Stimulated activated CD4-positive, alpha-beta T cell treated with anti-CD3 and anti-CD28 coated beads, Interleukin-2, amount 100 ng/mL, for 48 hours (primary cell): Measurements from ENCODE around the gene FBXW9.
"Not testable (repeated sequence)": the region's sequence is repeated elsewhere in the genome, so short reads cannot be mapped to it uniquely, and the experiment has no call there.

Experiments used
- DNase-seq, 2 donors: peaks; one replicate each; pipeline ENCODE4 v3.0.0-alpha.2; 2020

Gene FBXW9

DNA sequence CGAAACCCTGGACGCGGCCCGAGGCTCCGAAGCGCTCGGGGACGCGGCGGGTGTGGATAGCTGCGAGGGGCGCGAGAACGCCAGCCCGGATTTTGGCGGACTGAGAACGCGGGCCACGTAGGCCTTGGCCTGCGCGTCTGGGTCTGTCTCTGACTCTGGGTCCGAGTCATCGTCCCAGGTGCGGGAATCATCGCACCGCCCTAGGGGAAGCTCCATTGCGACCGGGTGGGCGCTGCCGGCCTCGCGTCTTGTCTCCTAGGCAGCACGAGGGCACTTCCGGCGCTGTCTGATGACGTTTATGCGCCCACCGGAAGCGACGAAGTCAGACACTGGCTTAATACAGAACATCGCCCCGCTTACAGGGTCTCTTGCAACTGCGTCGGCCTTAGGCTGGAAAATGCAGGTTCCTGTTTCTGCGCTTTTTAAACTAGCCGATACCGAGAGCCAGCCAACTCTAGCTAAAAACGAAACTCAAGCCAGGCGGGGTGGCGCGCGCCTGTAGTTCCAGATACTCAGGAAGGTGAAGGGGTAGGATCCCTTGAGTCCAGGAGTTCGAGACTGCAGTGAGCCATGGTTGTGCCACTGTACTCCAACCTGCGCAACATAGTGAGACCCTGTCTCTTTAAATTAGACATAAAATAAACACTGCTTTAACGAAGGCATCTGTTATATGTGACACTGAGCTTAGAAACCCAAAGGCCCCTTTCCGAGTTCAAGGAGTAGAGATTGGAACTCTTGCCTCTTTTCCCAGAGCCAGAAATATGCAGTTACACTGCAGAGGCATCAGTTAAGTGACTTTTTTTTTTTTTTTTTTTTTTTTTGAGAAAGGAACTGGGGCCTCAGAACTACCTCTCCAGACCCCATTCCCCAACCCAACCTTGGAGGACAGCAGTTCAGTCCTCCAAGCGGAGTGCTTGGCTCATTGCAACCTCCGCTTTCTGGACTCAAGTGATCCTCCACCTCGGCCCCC lies at the start of gene FBXW9:
TSS of gene FBXW9 (minus strand) at position 266 of the 970 bp plus-strand sequence. CDS start at position 216, 50 bp downstream.
- peak; percentile 96 to 99 for DNase-seq

DNA sequence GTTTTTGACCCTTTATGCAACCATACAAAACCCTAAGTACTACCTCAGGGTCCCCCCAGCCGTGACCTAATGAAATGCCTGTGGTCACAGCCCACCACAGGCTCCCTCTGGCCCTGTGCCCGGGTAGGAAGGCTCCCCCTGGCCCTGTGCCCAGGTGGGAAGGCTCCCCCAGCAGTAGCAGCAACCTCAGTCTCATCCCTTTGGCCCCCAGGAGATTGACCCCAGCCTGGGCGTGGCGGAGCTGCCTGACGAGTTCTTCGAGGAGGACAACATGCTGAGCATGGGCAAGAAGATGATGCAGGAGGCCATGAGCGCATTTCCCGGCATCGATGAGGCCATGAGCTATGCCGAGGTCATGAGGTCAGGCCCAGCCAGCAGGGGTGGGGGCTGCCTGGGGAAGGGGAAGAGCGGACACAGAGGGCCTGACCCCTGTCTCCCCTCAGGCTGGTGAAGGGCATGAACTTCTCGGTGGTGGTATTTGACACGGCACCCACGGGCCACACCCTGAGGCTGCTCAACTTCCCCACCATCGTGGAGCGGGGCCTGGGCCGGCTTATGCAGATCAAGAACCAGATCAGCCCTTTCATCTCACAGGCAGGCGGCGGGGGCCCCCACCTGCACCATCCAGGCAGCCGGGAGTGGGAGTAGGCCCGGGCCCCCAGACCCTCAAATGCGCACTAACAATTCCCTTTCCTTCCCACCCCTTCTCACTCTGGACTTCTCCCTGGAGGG lies 48.9 kb upstream of the FBXW9 start:
- no peak for DNase-seq

GRCh38 chr19:12737835-12738351 lies 41.5 kb upstream of the FBXW9 start:
- no peak for DNase-seq

DNA sequence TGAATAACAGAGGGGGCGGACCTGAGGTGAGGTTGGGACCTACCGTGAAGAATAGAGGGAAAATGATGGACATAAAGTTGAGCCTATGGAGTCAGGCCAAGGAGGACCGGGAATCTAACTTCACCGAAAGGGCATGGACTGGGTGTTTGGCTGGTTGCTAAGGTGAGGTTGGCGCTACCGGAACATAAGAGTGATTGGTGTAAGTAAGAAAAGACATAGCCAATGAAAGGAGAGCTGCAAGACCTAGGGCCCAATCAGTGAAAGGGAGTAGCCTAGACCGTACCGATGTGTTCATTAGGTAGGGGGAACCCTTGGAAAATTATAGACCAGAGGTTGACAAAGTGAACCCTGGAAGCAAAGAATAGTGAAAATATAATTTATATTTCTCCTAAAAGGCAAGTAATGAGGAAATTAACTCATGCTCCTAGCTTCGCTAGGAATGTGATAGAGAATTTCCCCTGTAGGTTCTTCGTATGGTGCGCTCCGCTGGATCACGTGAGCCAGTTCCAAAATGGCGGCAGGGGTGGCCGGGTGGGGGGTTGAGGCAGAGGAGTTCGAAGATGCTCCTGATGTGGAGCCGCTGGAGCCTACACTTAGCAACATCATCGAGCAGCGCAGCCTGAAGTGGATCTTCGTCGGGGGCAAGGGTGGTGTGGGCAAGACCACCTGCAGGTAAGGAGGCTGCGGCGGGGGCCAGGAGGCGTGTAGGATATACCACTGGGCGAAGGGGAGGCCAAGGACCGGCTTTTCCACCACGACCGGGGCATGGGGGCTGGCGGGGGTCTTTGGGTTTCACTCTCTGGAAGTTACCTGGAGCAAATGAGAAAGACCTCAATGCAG lies 40.8 kb upstream of the FBXW9 start, which contains the start of gene GET3:
TSS of gene GET3 (plus strand) at position 503 of the 840 bp plus-strand sequence. CDS start at position 512, 9 bp downstream.
- DNase-seq, result peak; percentile 70 to 72

DNA sequence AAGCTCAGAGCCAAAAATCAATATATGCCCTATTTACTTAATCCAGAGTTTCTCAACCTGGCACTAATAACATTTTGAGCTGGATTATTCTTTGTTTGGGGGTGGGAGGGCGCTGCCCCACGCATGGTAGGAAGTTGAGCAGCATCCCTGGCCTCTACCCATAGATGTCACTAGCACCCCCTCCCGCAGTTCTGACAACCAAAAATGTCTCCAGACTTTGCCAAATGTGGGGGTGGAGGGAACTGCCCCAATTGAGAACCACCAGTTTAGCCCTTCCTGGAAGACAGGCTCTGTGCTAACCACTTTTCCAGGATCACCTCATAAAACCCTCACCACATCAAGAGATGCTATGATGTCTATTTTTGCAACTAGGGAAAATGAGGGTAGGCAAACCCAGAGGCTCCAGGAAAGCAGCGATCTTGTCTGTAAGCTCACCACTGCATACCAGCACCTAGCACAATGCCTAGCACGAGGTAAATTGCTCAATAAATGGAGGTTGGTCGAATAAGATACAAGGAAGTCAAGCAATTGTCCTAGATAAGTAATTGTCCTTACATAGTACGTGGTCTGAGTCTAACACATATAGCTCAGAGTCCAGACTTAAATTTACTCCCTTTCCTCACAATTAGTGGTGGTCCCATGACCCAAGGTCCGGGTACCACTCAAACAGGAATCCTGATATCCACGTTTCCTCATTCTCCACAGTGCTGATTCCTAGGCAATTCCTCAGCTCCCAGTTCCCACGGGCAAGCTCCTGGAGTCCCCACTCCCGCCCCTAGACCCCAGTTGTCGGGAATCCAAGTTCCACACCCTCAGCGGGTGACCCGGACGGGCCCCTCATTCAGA lies 37.2 kb upstream of the FBXW9 start:
- DNase-seq, result peak; percentile 36 to 48

GRCh38 chr19:12731337-12731736 lies 34.9 kb upstream of the FBXW9 start:
- no peak for DNase-seq

DNA sequence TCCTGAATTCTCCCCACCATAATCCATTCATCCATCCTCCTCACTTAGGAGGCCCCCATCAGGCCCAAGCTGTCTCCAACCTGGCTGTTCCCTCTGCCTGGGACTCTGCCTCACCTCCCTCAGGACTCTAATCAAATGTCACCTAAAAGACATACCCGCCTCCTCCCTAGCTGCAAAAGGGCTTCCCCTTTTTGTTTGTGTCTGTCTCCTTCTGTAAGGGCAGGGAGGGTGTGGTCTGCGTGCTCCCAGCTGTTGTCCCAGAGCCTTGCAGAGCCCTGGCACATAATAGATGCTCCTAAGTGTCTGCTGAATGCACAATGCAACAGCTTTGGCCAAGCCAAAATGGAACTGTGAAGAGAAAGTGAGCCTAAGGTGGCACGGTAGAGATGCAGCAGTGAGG lies 33.6 kb upstream of the FBXW9 start:
- no peak for DNase-seq

DNA sequence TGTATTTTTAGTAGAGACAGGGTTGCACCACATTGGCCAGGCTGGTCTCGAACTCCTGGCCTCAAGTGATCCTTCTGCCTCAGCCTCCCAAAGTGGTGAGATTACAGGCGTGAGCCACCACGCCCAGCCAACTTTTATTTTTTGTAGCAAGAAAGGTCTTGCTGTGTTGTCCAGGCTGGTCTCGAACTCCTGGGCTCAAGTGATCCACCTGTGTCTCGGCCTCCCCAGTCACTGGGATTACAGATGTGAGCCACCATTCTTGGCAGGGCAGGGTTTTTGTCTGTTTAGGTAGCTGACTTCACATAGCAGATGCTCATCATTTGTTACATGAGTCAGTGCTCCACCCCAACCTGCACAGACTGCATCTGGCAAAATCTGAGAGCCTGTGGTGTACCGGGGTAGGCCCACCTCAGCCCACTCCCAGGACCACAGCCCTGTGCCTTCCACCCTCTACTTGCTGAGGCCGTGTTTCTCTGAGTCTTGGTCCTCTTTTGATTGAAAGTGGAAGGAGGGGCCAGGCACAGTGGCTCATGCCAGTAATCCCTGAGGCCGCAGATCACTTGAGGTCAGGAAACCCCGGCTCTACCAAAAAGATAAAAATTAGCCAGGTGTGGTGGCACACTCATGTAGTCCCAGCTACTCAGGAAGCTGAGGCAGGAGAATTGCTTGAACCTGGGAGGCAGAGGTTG lies 31.5 kb upstream of the FBXW9 start:
- no peak for DNase-seq

- no peak for DNase-seq
Observed at GRCh38 chr19:12726988-12727316, 30.5 kb upstream of the FBXW9 start.

DNA sequence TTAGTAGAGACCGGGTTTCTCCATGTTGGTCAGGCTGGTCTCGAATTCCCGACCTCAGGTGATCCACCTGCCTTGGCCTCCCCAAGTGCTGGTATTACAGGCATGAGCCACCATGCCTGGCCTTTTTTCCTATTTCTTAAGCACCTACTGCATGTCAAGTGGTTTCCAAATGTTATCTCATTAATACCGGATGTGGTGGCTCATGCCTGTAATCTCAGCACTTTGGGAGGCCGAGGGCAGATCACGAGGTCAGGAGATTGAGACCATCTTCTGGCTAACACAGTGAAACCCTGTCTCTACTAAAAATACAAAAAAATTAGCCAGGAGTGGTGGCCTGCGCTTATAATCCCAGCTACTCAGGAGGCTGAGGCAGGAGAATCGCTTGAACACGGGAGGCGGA lies 29.2 kb upstream of the FBXW9 start:
- not testable (repeated sequence) for DNase-seq

DNA sequence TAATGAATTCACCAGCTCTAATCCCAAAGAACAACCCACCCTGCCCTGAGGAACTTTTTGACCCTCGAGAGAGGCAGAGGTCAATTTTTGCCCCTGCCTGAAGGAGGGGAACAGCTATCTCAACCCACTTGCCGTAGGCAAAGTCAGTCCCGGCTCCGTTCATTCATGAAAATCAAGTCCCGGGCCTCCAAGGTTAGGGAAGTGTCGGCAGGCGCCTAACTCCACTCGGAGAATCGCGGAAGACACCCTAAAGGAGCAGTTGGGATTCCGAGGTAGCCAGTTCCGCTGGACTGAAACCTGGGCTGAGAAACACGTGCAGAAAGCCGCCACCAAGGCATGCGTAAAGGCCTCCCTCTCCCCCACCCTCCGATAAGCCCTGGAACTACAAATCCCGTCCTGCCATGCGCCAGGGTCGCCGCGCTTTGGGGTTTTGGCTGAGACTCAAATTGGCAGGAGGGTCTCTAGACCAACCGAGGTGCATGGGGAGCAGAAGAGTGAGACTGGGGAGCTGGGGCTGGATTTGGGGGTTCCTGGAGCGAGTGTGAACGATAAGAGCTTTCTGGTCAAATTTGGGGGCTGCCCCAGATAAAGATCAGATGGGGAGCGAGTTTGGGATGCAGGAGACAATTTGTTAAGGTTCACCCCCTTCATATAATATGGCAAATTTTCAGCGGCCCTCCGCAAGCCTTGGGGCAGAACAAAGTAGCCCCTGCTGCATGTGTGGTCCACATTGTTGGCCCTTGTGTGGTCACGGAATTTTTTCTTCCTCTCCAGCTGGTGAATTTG lies 27.4 kb upstream of the FBXW9 start, which contains the start of gene TNPO2:
TSS of gene TNPO2 (minus strand) at position 292 of the 786 bp plus-strand sequence. CDS start 2,955 bp downstream, outside the sequence.
- peak; percentile 62 to 65 for DNase-seq

- DNase-seq, result no peak
Observed at GRCh38 chr19:12723381-12723640, 26.9 kb upstream of the FBXW9 start.

GRCh38 chr19:12722566-12723380 lies 26.3 kb upstream of the FBXW9 start:
- peak; percentile 83 to 85 for DNase-seq

GRCh38 chr19:12721656-12722565 lies 25.5 kb upstream of the FBXW9 start:
- DNase-seq, result peak; percentile 41 to 45

DNA sequence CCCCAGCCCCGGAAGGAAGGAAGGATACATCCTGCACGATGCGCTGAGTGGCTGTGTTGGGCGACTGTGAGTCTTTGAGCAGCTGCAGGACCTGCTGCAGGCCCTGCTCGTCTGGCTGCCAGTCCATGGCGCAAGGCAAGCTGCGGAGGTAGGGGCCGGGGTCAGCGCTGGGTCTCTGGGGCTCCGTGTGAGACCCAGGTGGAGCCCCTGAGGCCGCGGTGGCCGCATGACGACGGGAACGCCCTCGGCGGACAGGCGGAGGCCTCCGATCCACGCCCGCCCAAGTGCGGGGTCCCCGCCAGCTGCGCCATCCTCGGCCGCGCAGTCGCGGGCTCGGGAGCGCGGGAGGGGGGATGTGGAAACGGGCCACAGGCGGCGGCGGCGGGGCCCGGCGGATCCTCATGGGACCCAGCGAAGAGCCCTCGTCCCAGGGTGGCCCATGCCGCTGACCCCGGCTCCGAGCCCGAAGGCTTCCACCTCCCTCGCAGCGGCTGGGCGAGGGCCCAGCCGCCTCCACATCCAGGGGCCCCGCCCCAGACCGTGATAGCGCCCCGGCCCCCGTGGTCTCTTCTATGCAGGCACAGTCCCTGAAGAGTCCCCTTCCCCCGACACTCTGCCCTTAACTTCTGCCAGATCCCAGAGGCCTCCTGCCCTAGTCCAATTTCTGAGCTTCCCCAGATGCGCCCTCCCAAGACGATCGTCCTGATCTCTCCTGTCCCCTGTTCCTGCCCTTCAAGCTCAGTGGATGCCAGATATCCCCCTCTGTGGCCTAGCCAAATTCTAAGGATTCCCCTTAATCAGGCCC lies 24.6 kb upstream of the FBXW9 start:
- no peak for DNase-seq

GRCh38 chr19:12720296-12720695 lies 23.9 kb upstream of the FBXW9 start:
- DNase-seq, result no peak

GRCh38 chr19:12715929-12716328 lies 19.5 kb upstream of the FBXW9 start:
- no peak for DNase-seq
